H1 (cell line): ENCODE results near the gene ABCD2. TPM values are rescaled to one million over a fixed set of nuclear protein-coding genes. Genes with fewer than 3 reads are reported as not detected.

ENCODE experiments used
- CTCF ChIA-PET: fragments of 300-600 bp; sonication (Branson Sonifier 250); formaldehyde crosslinking; loops from one replicate; lab custom pipeline; 2021; ENCODE audit not compliant: partially characterized antibody; lab: Charles Lee
- POLR2A ChIA-PET: fragments of 300-600 bp; sonication (Branson Sonifier 250); formaldehyde crosslinking; loops from one replicate; lab custom pipeline; 2021; ENCODE audit warnings: inconsistent platforms; ENCODE audit not compliant: partially characterized antibody; lab: Charles Lee
- DNase-seq, 2 experiments: peaks; one replicate each; pipeline versions ENCODE4 v3.0.0 to v3.0.0-alpha.2; 2010 to 2022; ENCODE audit warnings: low spot score in 2 of 2, low read depth in 1 of 2, mixed read lengths in 1 of 2
- FAIRE-seq: peaks from 2 replicates; lab custom pipeline; 2011; peaks lifted over from hg19 to GRCh38; lab: Jason Lieb, UNC
- H2AFZ ChIP-seq: 2 replicates; pipeline ENCODE4 v1.8.1; 2012; ENCODE audit warnings: low read length, inconsistent platforms
- H2AK5ac ChIP-seq: 2 replicates; pipeline ENCODE4 v1.6.1; 2013; ENCODE audit warnings: low read depth, low read length
- H2BK120ac ChIP-seq: replicated peaks from 2 replicates; pipeline ENCODE3; 2013; ENCODE audit warnings: low read depth, low read length, inconsistent platforms
- H2BK12ac ChIP-seq: 2 replicates; pipeline ENCODE4 v1.6.1; 2013; ENCODE audit warnings: low read depth, low read length
- H2BK15ac ChIP-seq: 2 replicates; pipeline ENCODE4 v1.6.1; 2013; ENCODE audit warnings: low read length
- H2BK20ac ChIP-seq: 2 replicates; pipeline ENCODE4 v1.6.1; 2013; ENCODE audit warnings: low read length
- H2BK5ac ChIP-seq: 2 replicates; pipeline ENCODE4 v1.6.1; 2013; ENCODE audit warnings: low read depth, low read length
- H3K14ac ChIP-seq: 2 replicates; pipeline ENCODE4 v1.6.1; 2013; ENCODE audit warnings: inconsistent platforms; ENCODE audit not compliant: insufficient read length
- H3K18ac ChIP-seq: 2 replicates; pipeline ENCODE4 v1.6.1; 2013; ENCODE audit warnings: low read length; ENCODE audit errors: extremely low read depth
- H3K23ac ChIP-seq: 2 replicates; pipeline ENCODE4 v1.6.1; 2013; ENCODE audit warnings: inconsistent platforms; ENCODE audit not compliant: insufficient read length
- H3K23me2 ChIP-seq: 2 replicates; pipeline ENCODE4 v1.6.1; 2013; ENCODE audit warnings: low read depth, low read length
- H3K27ac ChIP-seq: 2 replicates; pipeline ENCODE4 v1.6.1; 2011; ENCODE audit warnings: low read depth, low read length, inconsistent platforms
- H3K27me3 ChIP-seq, 4 experiments: replicated peaks in 1 of 4; 1 replicate in 1 of 4; 2 replicates in 3 of 4; pipeline versions ENCODE4 v1.6.1 to v1.8.1; 2011 to 2013; ENCODE audit warnings: low read length in 3 of 4, mild to moderate bottlenecking in 3 of 4, inconsistent platforms in 2 of 4, mixed read lengths in 2 of 4, moderate library complexity in 1 of 4; ENCODE audit not compliant: control insufficient read depth in 3 of 4, insufficient read depth in 3 of 4; ENCODE audit errors: extremely low read depth in 1 of 4
- H3K36me3 ChIP-seq, 4 experiments: 2 replicates each; pipeline versions ENCODE4 v1.6.1 to v1.8.1; 2011 to 2013; ENCODE audit warnings: mild to moderate bottlenecking in 4 of 4, low read length in 3 of 4, moderate library complexity in 2 of 4, control low read depth in 1 of 4, inconsistent platforms in 1 of 4; ENCODE audit not compliant: insufficient read depth in 4 of 4, control insufficient read depth in 2 of 4
- H3K4ac ChIP-seq: replicated peaks from 2 replicates; pipeline ENCODE3; 2013; ENCODE audit warnings: low read length, low read depth, mixed read lengths, inconsistent platforms; ENCODE audit not compliant: insufficient read length
- H3K4me1 ChIP-seq, 4 experiments: replicated peaks in 1 of 4; 1 replicate in 1 of 4; 2 replicates in 3 of 4; pipeline versions ENCODE4 v1.6.1 to v1.8.1; 2011 to 2013; ENCODE audit warnings: low read length in 3 of 4, inconsistent platforms in 2 of 4, mixed read lengths in 1 of 4; ENCODE audit not compliant: insufficient read depth in 4 of 4, control insufficient read depth in 3 of 4
- H3K4me2 ChIP-seq, 2 experiments: 2 replicates each; pipeline versions ENCODE4 v1.6.1 to v1.8.1; 2011 to 2013; ENCODE audit warnings: low read depth in 2 of 2, low read length in 2 of 2, control low read depth in 1 of 2, inconsistent platforms in 1 of 2, mild to moderate bottlenecking in 1 of 2; ENCODE audit not compliant: insufficient read depth in 1 of 2
- H3K4me3 ChIP-seq, 4 experiments: fragments of 200-600, 300-600 bp in 1 of 4; sonication (generic), shearing (Covaris generic), sonication (Bioruptor Twin) in 1 of 4; 2 replicates each; pipeline versions ENCODE4 v1.5.1 to v1.8.1; 2011 to 2016; ENCODE audit warnings: low read length in 4 of 4, low read depth in 3 of 4, control low read depth in 2 of 4, inconsistent platforms in 2 of 4, mild to moderate bottlenecking in 2 of 4, mixed read lengths in 1 of 4, moderate library complexity in 1 of 4; ENCODE audit not compliant: insufficient read depth in 2 of 4; ENCODE audit errors: extremely low read depth in 1 of 4
- H3K56ac ChIP-seq: replicated peaks from 2 replicates; pipeline ENCODE3; 2013; ENCODE audit warnings: low read depth, mild to moderate bottlenecking, mixed read lengths, low read length, inconsistent platforms; ENCODE audit not compliant: insufficient read length
- H3K79me1 ChIP-seq: 2 replicates; pipeline ENCODE4 v1.6.1; 2013; ENCODE audit warnings: low read depth, low read length, control low read depth
- H3K79me2 ChIP-seq, 2 experiments: 2 replicates each; pipeline versions ENCODE4 v1.6.1 to v1.8.1; 2012 to 2013; ENCODE audit warnings: low read length in 2 of 2, mild to moderate bottlenecking in 2 of 2, inconsistent platforms in 1 of 2; ENCODE audit not compliant: insufficient read depth in 2 of 2, control insufficient read depth in 1 of 2
- H3K9ac ChIP-seq, 4 experiments: replicated peaks in 1 of 4; 1 replicate in 1 of 4; 2 replicates in 3 of 4; pipeline versions ENCODE4 v1.6.1 to v1.8.1; 2011 to 2013; ENCODE audit warnings: low read depth in 3 of 4, low read length in 3 of 4, control low read depth in 2 of 4, mild to moderate bottlenecking in 2 of 4, moderate library complexity in 2 of 4, inconsistent platforms in 1 of 4; ENCODE audit errors: extremely low read depth in 1 of 4
- H3K9me3 ChIP-seq, 2 experiments: 2 replicates each; pipeline versions ENCODE4 v1.6.1 to v1.8.1; 2012 to 2013; ENCODE audit warnings: mild to moderate bottlenecking in 2 of 2, moderate library complexity in 2 of 2, control low read depth in 1 of 2, inconsistent platforms in 1 of 2, low read depth in 1 of 2, low read length in 1 of 2, mixed read lengths in 1 of 2; ENCODE audit not compliant: insufficient read depth in 2 of 2
- H4K20me1 ChIP-seq, 2 experiments: replicated peaks in 1 of 2; 2 replicates each; pipeline versions ENCODE3 to v1.8.1; 2011 to 2013; ENCODE audit warnings: inconsistent platforms in 2 of 2, low read length in 2 of 2, mild to moderate bottlenecking in 1 of 2; ENCODE audit not compliant: insufficient read depth in 2 of 2, control insufficient read depth in 1 of 2
- H4K5ac ChIP-seq: 2 replicates; pipeline ENCODE4 v1.6.1; 2013; ENCODE audit warnings: low read length, low read depth, mixed read lengths, inconsistent platforms; ENCODE audit not compliant: insufficient read length
- H4K8ac ChIP-seq: 2 replicates; pipeline ENCODE4 v1.8.0; 2013; ENCODE audit warnings: mild to moderate bottlenecking, moderate library complexity, low read length, inconsistent platforms; ENCODE audit not compliant: insufficient read depth; ENCODE audit errors: extremely low read depth
- H4K91ac ChIP-seq: replicated peaks from 2 replicates; pipeline ENCODE3; 2013; ENCODE audit warnings: low read length, mixed read lengths, inconsistent platforms; ENCODE audit not compliant: insufficient read length
- ASH2L ChIP-seq: fragments of 200-600, 300-600 bp; sonication (generic); IDR thresholded peaks from one replicate; pipeline ENCODE4 v1.7.1; 2017; ENCODE audit warnings: low read length
- CHD1 ChIP-seq: IDR thresholded peaks from 2 replicates; pipeline ENCODE4 v1.6.1; 2012; ENCODE audit warnings: low read depth, low read length, improper control_type of control experiment
- NRF1 ChIP-seq: IDR thresholded peaks from 2 replicates; pipeline ENCODE4 v1.6.1; 2011; ENCODE audit warnings: mild to moderate bottlenecking, low read depth, low read length, improper control_type of control experiment
- RBBP5 ChIP-seq: IDR thresholded peaks from 2 replicates; pipeline ENCODE4 v1.7.1; 2012; ENCODE audit warnings: low read depth, mild to moderate bottlenecking, inconsistent platforms, low read length, moderate library complexity, borderline replicate concordance
- WGBS, 2 experiments: shearing (Covaris generic) in 1 of 2; methylation state at CpG; one replicate each; pipeline versions ENCODE4 v1.1.6 to v1.1.7; 2013 to 2015; ENCODE audit warnings: low lambda C conversion rate in 2 of 2, mixed read lengths in 2 of 2, inconsistent platforms in 1 of 2, low coverage in 1 of 2, missing lambda C conversion rate in 1 of 2; ENCODE audit not compliant: insufficient replicate concordance in 2 of 2, insufficient coverage in 1 of 2, insufficient read length in 1 of 2; ENCODE audit errors: extremely low coverage in 1 of 2, missing lambda C conversion rate in 1 of 2; 5-methylcytosine and 5-hydroxymethylcytosine counted together
- polyA plus RNA-seq, 7 experiments: library from polyadenylated mRNA; depleted of rRNA in 3 of 7; stranded (reverse) in 5 of 7; unstranded in 2 of 7; fragments of >200 nt in 5 of 7; fragments of 200-250 nt in 2 of 7; gene quantifications; 1 replicate in 5 of 7; 2 replicates in 1 of 7; 4 replicates in 1 of 7; pipeline versions ENCODE4 v1.2.1 to v1.2.3, GENCODE V29; 2011 to 2013; ENCODE audit warnings: missing spikeins in 2 of 7, mixed read lengths in 2 of 7
- total RNA-seq: library from RNA; stranded (reverse); fragmentation: NEBNext Ultra II Directional; extraction: Animal tissue kit (Norgen Biotek cat#: 25700); gene quantifications from 2 replicates; pipeline ENCODE4 v1.2.1, GENCODE V29; 2021

Gene ABCD2
- total and polyA plus RNA-seq, 2 of the 8 experiments (the other 6 are each of a cell fraction or from before 2014, with no cell fraction given): not detected

DNA sequence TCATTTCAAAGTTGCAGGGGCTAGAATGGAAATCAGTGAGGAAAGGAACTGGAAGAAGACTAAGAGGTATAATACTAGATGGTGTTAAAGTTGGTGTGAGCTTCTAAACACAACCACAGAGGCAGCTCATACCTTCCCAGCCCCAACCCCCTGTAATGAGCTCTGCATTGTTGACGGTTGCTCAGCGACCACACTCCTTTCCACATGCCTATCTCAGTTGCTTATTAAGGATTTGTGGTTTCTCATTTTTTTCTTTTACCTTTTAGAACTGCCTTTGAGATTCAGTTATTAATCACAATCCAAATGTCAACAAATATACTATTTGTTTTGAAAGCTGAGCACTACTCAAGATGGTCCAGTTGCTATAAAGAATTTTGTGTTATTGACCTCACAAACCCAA lies 114.6 kb downstream of the ABCD2 start:
- Histone ChIP-seq H3K9me3 (peaks cover under 1 to 4% of the 10 kb centered on the region in 2 experiments; a peak in 1 of 4 replicates), H3K27me3 (no peaks in the 10 kb centered on the region), H3K23ac (no peak overlapping the region), H3K4me2 (no peak overlapping the region), H2AFZ (no peak overlapping the region), H3K14ac (no peak overlapping the region), H4K20me1 (no peaks in the 10 kb centered on the region), H2AK5ac (no peak overlapping the region), H4K5ac (no peak overlapping the region), H3K18ac (no peak overlapping the region), H2BK120ac (no peak overlapping the region), H3K23me2 (no peaks in the 10 kb centered on the region; the same call in 1 of the 2 replicates), H3K4ac (no peak overlapping the region), H2BK20ac (no peak overlapping the region), H4K8ac (no peak overlapping the region), H2BK12ac (no peak overlapping the region), H3K4me1 (peaks cover 0 to 5% (median 2%) of the 10 kb centered on the region in 4 experiments; a peak in 2 of 7 replicates), H3K9ac (no peak overlapping the region), H2BK5ac (no peak overlapping the region), H3K79me1 (no peaks in the 10 kb centered on the region), H4K91ac (no peak overlapping the region), H3K56ac (no peak overlapping the region), H2BK15ac (no peak overlapping the region), H3K36me3 (no peaks in the 10 kb centered on the region), H3K27ac (no peak overlapping the region), H3K79me2 (no peaks in the 10 kb centered on the region), H3K4me3 (no peak overlapping the region)
- WGBS, 2 experiments: 89% methylated on average over 2 of the region's 2 CpGs; no CpG with 5 or more reads in 1 of the 2 experiments
- FAIRE-seq (no peak), DNase-seq (no peak)
- ChIA-PET POLR2A (no interaction called here), CTCF (interaction anchor here (1.2 to 1.9 kb wide), 5 partner anchors 11 to 188 kb away, joined by 3 to 10 read pairs (median 4); no protein-coding TSS in a partner anchor)
- TF ChIP-seq ASH2L: no peak
- no peak for TF ChIP-seq CHD1
- no peak for TF ChIP-seq RBBP5
- no peak for TF ChIP-seq NRF1
